Activated T-cell treated with anti-CD3 and anti-CD28 coated beads, Interleukin-2, amount 50 U/mL, for 48 hours (primary cell): Measurements from ENCODE around the gene TGFA.

Experiments
- DNase-seq, 2 experiments: peaks; one replicate each; pipeline ENCODE4 v3.0.0-alpha.2; 2020

The TGFA gene

DNA sequence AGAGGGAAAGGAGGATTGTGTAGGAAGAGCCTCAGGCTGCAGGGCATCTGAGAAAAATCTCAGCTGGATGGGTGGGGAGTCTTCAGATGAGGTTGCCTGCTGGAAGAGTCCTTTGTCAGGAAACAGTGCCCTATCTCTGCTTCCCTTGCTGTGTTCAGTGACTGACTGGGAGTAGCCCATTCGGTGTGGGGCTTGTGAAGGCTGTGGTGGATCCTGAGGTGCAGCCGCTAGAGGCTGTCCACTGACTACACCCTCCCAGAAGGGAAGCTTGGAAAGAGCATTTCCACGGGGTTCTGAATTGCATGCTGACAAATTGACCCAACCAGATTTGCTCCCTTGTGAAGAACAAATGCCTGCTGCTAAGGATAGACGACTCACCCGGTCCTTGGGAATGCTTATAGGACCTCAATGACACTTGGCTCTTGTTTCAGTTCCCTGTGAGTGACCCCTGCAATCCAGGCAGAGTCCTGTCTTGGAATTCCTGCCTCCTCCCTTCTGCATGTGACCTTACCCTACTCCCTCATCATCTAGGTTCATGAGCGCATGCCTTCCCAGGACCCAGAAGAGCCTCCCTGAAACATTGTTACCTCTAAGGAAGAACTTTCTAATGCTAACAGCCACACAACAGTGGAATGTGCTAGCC, 142.0 kb downstream of the TGFA start:
- no peak for DNase-seq

DNA sequence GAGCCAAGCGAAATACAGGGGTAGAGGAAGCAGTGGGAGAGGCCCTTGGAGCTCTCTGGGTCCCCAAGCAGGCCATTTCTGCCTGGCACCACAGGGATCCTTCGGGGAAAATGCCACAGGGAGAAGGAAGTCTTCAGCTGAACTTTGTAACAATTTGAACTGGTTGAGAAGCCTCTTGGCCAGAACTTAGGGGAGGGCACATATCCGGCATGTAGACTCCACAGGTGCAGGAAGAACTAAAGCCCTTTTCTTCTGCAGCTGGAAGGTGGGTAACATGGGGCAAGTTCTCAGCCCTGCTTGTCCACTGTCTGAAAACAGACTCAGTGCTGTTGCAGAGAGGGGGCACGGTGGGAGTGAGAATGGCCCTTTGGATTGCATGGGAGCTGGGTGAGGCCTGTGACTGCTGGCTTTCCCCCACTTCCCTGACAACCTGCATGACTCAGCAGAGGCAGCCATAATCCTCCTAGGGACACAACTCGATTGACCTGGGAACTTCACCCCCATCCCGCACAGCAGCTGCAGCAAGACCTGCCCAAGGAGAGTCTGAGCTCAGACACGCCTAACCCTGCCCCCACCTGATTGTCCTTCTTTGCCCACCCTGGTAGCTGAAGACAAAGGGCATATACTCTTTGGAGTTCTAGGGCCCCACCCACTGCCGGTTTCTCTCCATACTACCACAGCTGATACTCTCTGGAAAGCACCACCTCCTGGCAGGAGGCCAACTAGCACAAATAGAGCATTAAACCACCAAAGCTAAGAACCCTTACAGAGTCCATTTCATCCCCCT, 150.2 kb downstream of the TGFA start:
- no peak for DNase-seq

DNA sequence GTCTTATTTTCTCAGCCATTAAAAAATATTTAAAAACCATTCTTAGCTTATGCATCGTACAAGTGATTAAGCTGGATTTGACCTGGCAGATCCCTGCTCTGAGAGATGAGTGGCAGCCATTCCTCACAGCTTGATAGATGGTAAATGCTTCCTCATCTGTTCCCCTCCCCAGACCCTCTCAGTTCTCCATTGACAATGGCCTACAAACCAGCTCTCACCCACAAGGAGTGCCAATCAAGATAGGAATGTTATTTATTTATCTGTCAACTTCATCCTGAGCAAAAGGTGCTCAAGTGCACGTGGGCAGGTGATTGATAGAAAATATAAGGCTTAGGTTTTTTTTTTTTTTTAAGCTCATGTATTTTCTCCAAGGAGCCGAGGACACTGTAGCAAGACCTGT, 153.1 kb downstream of the TGFA start:
- no peak for DNase-seq

DNA sequence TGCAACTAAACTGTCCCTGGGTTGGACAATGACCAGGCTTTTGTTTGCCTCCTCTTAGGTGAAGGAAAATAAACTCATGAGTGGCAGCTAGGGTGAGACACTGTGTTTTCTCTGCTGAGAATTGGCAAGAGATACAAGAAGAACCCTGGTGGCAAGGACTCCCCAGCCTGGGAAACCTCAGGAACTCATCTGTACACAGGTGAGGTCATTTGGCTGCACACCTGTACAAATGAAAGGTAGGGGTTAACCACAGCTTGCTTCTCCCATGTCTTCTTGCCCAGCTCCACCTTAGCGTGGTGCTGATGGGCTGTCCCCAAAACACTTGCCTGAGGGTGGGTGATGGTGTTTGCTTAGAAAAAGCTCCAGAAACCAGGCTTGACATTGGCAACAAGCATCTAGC, 154.6 kb downstream of the TGFA start:
- no peak for DNase-seq
